Right forelimb (tissue), 1 donor: ENCODE data around the gene NEB.

ENCODE experiments used
- DNase-seq: peaks from one replicate; pipeline ENCODE4 v3.0.0-alpha.2; 2018

NEB gene

DNA sequence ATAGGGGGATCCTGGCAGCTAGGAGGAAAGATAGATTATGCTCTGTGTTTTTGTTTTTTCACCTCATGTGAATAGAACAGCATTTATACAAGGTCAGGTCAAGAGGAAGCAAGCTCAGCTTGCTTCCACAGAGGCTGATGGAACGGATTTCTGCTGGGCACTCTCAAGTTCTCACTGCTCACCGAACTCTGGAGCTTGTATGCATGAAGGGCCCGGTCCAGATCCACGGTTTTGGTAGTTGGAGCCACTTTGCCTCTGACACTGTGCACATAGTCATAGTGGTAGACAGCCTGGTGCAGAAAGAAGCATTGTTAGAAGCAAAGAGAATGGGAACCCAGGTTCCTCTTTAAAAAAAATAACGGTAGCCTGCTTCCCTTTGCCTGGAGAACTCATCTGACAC, 182.7 kb downstream of the NEB start:
- no peak for DNase-seq

DNA sequence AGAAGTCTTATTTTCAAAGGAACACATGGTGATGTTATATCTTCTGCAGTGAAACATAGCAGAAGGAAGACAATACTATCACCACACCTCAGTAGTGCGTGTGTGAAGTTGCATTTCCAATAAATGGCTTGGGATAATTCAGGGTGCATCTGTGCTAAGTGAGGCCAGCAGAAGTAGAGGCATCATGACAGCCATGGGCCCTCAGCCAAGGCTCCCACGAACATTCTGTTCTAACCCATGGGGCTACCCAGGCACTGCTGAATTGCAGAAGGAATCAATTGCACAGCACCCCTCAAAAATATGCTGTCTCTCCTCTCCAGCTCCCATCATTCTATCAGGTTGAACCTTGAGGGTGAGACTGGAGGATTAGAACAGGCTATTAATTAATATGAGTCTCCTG, 185.1 kb downstream of the NEB start:
- DNase-seq: no peak

DNA sequence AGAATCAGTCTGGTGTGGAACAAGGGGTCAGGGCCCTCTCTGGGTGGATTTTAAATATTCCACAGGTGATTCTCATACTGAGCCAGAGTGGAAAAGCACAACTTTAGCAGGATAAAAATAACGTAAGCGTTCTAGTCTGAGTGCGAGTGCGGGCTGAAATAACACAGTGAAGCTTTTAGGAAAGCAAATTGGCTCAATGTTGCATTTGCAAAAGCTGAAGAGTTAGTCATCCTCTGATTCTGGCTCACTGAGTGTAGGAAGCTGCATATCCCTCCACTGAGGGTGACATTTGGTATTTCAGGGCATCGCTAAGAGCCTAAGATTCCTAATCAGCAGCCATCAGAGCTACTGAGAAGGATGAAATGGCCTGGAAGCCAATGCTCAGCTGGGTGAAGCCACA, 189.8 kb downstream of the NEB start:
- DNase-seq: no peak

DNA sequence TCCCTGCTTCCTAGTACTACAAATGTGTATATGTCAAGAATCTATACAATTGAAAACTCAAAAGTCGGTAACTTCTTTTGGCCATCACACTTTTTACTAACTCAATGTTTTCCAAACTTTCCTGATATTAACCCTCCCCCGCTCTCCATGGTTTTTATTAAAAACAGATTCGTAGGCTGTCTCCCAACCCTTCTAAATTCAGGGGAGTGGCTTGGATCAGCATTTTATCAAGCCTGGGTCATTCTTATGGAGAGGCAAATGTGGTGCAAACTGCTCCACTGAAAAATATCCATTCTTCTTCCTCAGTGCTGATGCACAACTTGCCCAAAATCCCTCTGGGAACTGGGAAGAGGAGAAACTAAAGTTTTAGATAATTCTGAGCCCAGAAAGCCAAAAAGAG, 190.4 kb downstream of the NEB start:
- no peak for DNase-seq

DNA sequence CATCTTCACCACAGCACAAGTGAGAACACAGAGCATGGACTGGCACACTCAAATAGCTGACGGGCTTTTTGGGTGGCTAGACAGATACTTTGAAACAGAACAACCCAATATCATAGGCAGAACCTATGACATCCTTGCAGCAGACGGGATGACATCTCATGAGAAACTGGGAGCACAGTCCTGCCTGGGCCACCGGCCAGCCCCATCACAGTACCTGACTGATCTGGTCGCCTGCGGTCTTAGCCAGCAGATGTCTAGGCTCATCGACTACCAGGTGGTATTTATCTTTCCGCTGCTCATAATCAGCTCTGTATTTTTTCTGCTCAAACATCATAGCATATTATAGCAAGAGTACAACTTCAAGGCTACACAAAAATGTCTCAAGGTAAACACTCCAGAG, 200.3 kb downstream of the NEB start:
- no peak for DNase-seq

DNA sequence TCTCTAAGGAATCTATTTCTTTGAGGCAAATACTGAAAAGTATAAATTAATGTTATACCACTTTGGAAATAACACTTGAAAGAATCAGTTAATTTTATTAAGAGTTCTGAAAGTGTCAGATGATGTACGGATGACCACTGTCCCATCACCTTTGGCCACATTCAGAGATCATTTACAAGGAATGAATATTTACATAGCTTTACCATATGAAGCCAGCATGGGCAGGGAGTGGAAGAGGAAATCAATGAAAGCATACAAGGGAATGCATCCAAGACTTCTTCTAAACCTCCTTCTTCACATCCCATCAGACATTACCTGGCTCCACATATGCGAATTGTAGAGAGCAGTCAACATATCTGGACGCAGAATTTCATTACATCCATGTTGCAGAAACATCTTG, 201.1 kb downstream of the NEB start:
- DNase-seq: no peak

DNA sequence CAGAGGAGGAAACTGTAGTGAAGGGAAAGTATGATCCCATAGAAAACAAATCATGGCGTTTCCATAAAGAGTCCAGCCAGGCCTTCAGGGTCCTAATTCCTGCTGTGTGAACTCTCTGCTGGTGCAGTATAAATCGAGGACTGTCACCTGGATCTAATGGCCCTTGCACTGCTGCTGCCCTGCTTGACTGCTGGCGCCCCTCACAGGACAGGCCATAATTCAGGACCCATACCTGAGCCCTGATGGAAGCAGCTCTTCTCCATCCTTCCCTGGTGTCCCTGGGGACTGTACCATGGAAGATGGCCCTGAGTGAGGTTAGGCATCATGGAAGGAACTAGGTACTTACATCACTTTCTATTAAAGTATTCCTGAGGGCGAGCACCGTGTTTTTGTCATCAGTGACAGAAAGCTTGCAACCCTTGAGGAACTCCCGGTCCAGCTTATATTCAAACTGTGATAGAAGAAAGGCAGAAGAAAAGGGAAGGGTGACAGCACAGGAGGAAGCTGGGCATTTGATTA, 207.6 kb downstream of the NEB start:
- DNase-seq: no peak

DNA sequence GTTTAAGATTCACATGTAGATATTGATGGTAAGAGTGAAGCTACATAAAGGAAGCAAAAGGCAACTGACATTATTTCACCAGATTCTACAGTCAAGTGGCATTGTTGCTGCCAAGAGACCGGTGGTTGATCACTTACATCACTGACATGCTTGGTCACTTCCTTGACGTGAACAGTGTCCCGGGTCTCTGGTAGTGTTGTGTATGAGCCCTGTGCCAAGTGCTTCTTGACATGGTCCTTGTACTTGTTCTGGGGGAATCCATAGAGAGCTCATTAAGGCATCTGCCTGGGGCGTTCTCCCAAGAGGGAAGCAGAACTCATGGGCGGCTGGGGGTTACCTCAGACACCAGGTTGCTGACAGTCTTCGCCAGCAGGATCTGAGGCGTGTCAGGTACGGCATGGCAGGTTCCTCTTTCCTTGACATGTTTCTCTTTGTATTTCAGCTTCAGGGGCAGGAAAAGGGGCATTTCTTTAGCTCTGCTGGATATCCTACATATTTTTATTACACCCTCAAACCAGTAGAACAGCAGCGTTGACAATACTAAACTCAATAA, 208.4 kb downstream of the NEB start:
- no peak for DNase-seq

DNA sequence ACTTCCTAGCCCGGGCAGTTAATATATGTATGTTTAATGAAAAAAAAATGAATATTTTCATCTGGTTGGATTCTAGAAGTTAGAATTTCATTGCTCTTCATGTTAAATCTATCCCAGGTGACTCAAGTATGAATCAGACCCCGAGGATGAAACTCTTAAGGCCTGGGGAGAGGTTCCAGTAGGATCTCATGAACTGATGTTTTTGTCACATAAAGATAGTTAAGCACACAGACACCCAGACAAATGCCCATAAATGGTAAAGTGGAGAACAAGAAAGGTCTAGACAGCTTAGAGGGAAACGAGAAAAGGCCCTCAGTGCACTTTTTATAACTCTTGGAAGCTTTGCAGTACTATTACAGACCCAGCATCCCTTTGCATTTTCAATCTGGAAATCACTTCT, 210.4 kb downstream of the NEB start:
- no peak for DNase-seq

DNA sequence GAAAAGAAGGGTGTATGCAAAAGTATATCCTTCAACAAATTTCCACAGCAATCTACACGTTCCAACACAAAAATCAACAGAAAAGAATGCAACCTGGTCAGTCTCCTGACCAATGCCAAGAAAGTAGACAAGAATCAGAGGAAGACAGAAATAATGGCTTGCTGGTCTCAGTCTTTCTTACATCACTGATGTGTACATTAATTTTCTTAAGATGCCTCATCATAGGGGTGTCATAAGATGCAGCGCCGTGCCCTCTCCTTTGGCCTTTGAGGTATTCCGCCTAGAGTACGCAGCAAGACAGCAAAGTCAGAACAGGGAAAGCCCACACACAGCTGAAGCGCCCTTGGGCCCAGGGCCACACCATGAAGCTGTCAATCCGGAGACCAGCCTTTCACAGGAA, 211.7 kb downstream of the NEB start:
- no peak for DNase-seq

DNA sequence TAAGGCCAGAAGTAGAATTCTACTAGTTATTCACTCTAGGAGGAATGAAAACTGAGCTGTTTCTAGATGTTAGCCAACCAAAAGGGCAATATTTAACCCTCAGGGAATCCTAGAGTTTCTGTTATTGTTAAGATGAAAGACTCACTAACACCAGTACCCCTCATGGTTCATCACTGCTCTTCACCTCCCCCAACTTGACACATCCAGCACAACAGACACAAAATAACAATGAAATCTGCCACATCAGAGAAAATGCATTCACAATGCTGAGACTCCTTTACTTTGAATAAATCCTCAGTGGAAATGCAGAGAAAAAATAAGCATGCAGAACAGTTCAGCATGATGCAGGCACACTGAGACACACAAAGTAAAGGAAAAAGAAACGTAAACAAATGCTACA, 213.3 kb downstream of the NEB start:
- no peak for DNase-seq

DNA sequence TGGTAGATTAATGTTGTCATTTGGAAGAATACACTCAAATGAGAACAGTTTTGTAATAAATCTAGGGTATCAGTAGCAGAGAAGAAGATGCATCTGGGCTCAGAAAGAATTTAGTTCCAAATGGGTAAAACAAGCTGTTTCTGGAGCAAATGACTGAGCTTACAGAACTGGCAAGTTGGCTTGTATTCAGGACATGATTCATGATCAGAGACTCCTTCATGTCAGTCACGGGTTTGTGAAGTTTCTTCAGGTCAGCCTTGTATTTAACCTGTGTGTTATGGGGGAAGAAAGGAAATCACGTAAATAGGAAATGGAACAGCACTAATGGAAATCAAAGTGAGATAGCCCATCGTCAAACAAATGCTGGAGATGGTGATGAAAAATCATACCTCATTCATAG, 215.5 kb downstream of the NEB start:
- DNase-seq: no peak

DNA sequence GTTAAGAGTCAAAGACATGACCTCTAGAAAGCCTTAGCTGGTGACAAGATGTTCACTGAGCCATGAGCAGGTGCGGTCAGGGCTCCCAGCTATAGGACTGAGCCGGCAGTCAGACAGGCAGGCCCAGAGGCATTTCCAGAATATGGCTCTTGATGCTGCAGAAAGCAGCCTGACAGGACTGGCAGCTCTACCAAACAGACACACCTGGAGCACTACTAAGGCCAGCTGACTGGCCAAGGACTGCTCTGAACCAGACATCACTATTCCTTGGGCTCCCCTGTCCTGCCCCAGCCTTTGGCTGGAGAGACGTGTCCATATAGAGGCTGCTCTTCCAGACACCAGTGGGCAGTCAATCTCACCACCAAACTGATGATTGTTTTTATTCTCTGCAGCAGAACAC, 225.8 kb downstream of the NEB start:
- no peak for DNase-seq

DNA sequence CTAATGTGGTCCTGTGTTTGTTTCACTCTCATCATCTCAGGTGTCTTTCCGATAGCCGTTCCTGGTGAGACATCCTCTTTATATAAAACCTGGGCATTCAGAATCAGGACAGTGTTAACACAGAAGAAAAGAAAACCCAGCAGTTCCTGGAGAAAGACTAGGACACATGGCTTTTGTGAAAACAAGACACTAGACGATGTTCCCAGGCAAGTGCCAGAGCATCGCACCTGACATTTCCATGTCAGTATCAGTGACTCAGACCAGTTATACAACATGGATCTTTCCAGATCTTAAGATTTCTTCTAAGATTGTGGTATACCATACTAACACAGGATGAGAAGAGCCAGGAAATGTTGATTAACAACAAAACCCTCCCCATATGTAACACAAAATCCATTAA, 228.1 kb downstream of the NEB start:
- DNase-seq: no peak

DNA sequence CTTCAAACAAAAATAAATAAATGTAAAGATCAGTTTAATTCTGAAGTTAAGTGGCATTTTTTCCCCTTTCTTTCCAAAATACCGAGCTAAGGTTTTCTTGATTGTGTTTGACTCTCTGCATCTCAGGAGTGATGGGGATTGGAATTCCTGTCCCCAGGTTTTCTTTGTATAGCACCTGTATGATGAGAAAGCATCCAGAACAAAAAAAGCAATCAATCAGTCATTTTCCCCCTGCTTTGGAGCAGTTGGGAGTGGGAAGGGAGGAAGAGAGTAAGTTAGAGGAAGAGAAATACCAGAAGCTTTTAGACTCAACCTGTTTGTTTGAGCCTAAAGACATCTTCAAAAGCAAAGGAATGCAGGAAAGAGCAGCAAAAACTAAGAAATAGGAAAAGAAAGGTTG, 236.1 kb downstream of the NEB start:
- no peak for DNase-seq

DNA sequence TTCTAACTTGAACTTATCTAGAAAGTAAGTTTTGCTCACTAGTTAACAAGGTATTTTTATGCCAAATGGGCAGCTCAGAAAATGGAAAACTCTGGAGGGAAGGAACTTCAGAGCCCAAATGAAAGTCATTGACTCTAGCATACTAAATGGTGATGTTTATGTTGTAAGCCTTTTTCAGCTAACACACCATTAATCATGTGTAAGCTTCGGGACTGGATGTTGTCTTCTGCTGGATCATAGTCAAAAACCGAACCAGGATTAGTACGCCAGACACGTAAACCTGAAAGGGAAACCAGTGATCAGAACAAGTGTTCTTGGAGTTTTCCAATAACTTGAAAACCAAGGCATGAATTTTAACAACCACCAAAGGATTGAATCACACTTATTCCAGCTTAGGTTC, 242.8 kb downstream of the NEB start:
- no peak for DNase-seq

DNA sequence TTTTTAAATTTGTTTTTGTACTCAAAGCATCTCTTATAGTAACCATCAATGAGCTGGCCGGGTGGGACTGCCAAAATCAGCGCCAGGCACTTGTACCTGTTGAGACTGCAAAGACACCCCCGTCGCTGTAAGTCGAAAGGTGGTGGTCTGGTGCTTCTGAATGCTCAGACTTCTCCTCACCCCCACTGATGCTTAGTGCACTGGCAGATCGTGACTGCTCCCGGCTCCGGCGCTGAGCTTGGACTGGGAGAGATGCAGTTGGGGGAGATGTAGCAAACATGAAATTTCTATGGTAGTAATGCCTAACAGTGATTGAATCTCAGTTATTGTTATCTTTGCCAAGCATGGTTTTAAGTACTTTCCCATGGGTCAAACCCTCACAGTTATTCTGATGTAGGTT, 244.0 kb downstream of the NEB start:
- DNase-seq: no peak

DNA sequence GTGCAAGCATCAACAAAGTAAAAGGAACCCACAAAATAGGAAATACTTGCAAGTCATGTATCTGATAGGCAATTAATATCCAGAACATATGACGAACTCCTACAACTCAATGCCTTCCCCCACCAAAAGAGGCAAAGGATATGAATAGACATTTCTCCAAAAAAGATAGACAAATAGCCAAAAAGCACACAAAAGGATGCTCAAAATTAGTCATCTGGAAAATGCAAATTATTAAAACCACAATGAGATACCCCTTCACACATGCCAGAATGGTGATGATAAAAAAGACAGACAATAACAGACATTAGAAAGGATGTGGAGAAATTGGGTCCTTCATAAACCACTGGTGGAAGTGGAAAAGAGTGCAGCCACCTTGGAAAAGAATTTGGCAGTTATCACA, 248.2 kb downstream of the NEB start:
- no peak for DNase-seq

DNA sequence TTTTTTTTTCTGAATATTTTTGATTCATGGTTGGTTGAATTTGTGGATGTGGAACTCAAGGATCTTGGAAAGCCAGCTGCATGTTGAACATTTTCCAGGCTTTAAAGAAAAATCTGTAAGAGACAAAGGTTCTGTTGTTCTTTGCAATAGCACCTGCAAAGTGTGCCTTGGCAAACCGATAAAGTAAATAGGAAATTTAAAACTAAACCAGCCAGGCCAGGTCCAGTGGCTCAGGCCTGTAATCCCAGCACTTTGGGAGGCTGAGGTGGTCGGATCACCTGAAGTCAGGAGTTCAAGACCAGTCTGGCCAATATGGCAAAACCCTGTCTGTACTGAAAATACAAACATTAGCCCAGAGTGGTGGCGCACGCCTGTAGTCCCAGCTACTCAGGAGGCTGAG, 250.2 kb downstream of the NEB start:
- no peak for DNase-seq

DNA sequence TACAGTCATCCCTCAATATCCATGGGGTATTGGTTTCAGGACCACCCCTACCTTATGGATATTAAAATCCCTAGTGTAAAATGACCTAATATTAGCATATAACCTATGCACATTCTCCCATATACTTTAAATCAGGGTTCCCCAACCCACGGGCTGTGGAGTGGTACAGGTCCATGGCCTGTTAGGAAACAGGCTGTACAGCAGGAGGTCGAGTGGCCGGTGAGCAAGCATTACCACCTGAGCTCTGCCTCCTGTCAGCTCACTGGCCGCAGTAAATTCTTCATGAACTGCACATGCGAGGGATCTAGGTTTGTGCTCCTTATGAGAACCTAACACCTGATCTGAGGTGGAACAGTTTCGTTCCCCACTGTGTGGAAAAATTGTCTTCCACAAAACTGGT, 250.7 kb downstream of the NEB start:
- no peak for DNase-seq

DNA sequence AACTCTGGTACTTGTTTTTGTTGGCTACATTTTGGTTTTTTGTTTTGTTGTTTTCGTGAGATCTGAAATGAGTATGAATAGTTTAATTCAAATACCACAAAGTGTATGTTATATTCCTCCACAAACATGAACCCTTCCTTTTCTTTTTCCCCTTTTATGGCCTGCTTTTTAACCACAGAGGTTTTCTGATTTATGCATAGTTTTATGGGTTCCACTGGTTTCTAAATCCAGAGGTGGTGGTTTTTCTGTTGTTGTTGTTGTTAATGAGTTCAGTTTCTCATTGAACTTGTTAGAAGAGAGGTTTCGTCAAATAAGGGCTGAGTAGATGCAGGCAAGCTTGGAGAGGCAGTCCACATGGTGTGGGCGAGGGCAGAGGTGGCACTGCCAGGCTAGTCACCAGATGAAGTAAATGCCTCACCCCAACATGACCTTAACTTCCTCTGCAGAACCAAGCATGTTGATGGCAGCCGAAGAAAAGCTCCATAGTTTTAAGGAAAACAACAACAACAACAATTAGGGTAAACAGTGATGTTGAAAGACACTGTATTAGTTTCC, 252.0 kb downstream of the NEB start:
- no peak for DNase-seq

DNA sequence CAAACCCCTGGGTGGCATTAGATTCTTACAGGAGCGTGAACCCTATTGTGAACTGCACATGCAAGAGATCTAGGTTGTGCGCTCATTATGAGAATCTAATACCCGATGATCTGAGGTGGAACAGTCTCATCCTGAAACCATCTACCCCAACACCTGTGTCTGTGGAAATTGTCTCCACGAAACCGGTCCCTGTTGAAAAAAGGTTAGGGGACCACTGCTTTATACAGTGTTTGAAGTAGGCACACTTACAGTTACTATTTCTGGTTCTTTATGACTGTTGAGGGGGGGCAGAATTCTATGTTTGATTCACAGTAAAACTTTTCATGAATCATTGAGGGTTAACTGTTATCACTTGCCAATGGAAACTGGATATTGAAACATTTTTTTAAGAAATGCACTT, 252.5 kb downstream of the NEB start:
- DNase-seq: no peak

DNA sequence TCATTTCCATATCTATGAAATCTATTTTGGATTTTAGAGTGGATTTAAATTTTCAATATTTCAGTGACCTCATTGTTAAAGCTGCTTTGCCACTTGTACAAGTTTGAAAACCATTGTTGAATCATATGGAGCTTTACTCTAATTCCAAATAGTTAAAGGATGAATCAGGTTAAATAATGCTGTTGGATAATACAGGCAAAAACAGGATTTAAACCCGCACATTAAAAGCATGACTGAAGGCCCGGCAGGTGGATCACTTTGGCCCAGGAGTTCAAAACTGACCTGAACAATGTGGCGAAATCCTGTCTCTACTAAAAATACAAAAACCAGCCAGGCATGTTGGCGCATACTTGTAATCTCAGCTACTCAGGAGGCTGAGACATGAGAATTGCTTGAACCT, 256.3 kb downstream of the NEB start:
- no peak for DNase-seq

DNA sequence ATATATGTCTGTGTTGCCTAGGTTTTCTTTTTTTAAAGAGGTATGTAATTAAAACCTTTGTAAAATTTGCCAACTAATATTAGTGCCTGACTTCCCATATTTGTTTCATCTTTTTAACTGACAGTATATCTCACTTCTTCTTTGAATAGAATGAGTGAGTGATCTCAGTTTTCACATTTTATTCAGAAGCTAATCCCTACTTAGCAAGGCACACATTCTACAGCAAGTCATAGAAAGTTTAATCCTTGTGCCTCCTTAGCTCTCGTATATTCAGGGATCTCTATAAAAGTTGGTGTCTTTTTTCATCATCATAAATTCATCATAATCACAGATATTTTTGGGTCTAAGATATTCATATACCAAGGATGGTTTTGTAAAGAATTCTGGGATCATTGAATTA, 258.0 kb downstream of the NEB start:
- DNase-seq: no peak

DNA sequence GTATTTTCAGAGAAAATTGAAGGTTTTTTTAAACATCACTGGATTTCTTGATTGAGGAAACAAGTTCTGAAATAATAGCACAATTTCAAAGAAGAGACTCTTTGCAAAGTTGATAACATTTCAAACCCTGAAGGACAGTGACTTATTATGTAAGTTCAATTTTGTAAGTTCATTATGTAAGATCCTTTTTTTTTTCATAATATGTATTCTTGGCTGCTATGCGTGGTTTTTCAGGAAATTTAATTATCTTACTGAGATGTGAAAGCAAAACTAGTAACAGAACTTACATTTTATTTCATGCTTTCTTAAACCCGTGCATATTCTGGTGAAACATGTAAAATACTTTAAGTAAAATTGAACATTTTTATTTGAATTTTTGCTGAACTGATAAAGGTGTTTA, 259.2 kb downstream of the NEB start:
- DNase-seq: no peak

DNA sequence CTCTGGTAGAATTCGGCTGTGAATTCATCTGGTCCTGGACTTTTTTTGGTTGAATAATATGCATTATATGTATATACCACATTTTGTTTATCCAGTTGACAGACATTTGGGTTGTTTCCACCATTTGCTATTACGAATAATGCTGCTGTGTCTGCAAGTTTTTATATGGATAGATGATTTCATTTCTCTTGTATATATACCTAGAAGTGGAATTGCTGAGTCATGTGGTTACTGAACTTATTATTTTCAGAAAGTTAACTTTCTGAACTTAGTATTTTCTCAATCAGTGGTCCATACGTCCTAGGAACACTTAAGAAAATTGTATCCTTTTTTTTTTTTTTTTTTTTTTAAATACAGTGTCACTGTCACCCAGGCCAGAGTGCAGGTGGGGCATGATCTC, 261.3 kb downstream of the NEB start:
- DNase-seq: no peak
